Measurements from ENCODE around the gene G3BP2.
"Not testable (repeated sequence)": the region's sequence is repeated elsewhere in the genome, so short reads cannot be mapped to it uniquely, and the experiment has no call there.

Gene G3BP2

GRCh38 chr4:75698162-75698962, 25.2 kb upstream of the G3BP2 start:
- no peak for TF ChIP-seq CTCF (IDR thresholded peaks at IDR 0.05; ENCODE audit: extremely low read depth, missing control alignments)
- DNase-seq (ENCODE audit: low spot score), result peak; percentile 66

GRCh38 chr4:75696581-75696980, 23.4 kb upstream of the G3BP2 start:
- no peak for TF ChIP-seq CTCF (IDR thresholded peaks at IDR 0.05; ENCODE audit: extremely low read depth, missing control alignments)
- no peak for DNase-seq (ENCODE audit: low spot score)

- DNase-seq (ENCODE audit: low spot score), result peak; percentile 38
- no peak for TF ChIP-seq CTCF (IDR thresholded peaks at IDR 0.05; ENCODE audit: extremely low read depth, missing control alignments)
Observed at GRCh38 chr4:75696071-75696470, 22.9 kb upstream of the G3BP2 start.

- DNase-seq (ENCODE audit: low spot score), result not testable (repeated sequence)
Observed at GRCh38 chr4:75692066-75692465, 18.9 kb upstream of the G3BP2 start.

GRCh38 chr4:75687125-75687524, 13.9 kb upstream of the G3BP2 start:
- not testable (repeated sequence) for DNase-seq (ENCODE audit: low spot score)

GRCh38 chr4:75686346-75686745, 13.1 kb upstream of the G3BP2 start:
- DNase-seq (ENCODE audit: low spot score), result no peak
- no peak for TF ChIP-seq CTCF (IDR thresholded peaks at IDR 0.05; ENCODE audit: extremely low read depth, missing control alignments)

GRCh38 chr4:75685546-75686189, 12.5 kb upstream of the G3BP2 start:
- DNase-seq (ENCODE audit: low spot score), result no peak
- TF ChIP-seq CTCF (IDR thresholded peaks at IDR 0.05; ENCODE audit: extremely low read depth, missing control alignments), result no peak

- no peak for DNase-seq (ENCODE audit: low spot score)
- no peak for TF ChIP-seq CTCF (IDR thresholded peaks at IDR 0.05; ENCODE audit: extremely low read depth, missing control alignments)
Observed at GRCh38 chr4:75683482-75684155, 10.4 kb upstream of the G3BP2 start.
